Measurements from ENCODE around the gene INSYN2B. TPM values are rescaled to one million over a fixed set of nuclear protein-coding genes. Genes with fewer than 3 reads are reported as not detected.
"Not testable (repeated sequence)": the region's sequence is repeated elsewhere in the genome, so short reads cannot be mapped to it uniquely, and the experiment has no call there.

Gene INSYN2B
- total and polyA plus RNA-seq, 11 donors = 0.12 to 0.59 (median 0.17) TPM; not detected in 6

- no peak for DNase-seq
- Histone ChIP-seq H3K4me3 (no peak overlapping the region), H3K9me3 (no peaks in the 10 kb centered on the region), H3K27me3 (peaks cover 0 to 13% (median 0%) of the 10 kb centered on the region in 9 donors), H3K4me1 (no peaks in the 10 kb centered on the region), H3K27ac (no peak overlapping the region), H3K36me3 (no peaks in the 10 kb centered on the region)
- intact Hi-C loops (cut with DNase I) = no loop called here
- no peak for TF ChIP-seq POLR2A (IDR thresholded peaks at IDR 0.05)
- TF ChIP-seq, protein P1, sequence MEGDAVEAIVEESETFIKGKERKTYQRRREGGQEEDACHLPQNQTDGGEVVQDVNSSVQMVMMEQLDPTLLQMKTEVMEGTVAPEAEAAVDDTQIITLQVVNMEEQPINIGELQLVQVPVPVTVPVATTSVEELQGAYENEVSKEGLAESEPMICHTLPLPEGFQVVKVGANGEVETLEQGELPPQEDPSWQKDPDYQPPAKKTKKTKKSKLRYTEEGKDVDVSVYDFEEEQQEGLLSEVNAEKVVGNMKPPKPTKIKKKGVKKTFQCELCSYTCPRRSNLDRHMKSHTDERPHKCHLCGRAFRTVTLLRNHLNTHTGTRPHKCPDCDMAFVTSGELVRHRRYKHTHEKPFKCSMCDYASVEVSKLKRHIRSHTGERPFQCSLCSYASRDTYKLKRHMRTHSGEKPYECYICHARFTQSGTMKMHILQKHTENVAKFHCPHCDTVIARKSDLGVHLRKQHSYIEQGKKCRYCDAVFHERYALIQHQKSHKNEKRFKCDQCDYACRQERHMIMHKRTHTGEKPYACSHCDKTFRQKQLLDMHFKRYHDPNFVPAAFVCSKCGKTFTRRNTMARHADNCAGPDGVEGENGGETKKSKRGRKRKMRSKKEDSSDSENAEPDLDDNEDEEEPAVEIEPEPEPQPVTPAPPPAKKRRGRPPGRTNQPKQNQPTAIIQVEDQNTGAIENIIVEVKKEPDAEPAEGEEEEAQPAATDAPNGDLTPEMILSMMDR (IDR thresholded peaks at IDR 0.05) = no peak
- WGBS, 4 donors = 69 to 78% (median 74%) methylated on average over 3 of the region's 3 CpGs
- ATAC-seq = no peak
Observed at GRCh38 chr5:169958278-169958677, 22.0 kb downstream of the INSYN2B start.

DNA sequence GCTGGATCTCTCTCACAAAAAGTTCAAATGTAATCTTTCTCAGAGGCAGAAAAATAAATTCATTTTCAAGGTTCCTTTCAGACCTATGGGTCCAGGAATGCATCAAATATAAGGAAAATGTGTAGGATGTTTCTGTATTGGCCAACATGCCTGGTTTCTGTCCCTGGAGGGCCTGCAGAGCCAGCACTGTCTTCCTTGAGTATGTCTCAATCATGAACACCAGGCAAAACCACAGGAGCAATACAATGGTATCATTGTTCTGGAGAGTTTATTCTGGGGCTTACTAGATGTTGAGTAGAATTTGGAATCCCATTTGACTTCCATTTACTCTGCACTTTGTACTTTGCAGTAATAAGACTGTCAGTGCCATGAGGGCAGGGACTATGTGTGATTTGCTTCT is 23.5 kb downstream of the INSYN2B start:
- DNase-seq (no peak), ATAC-seq (no peak)

DNA sequence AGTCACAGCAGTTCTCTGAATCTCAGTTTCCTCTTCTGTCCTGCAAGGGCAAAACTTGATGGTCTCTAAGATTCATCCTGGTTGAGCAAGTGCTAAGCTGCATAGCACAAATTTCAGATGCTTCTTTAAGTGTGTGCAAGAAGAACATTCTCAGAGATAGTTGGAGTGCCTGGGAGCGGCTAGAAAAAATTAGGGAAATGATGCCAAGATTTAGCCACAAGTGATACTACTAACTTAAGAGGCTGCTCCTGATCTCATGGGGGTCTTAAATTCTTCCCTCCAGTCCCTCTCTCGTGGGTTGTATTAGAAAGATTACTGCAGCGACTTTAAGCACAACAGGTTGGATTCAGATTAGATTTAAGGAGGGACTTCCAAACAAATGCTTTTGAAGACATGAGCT is 24.2 kb downstream of the INSYN2B start:
- Histone ChIP-seq H3K27me3 (peaks cover 0 to 12% (median 0%) of the 10 kb centered on the region in 9 donors), H3K4me3 (no peak overlapping the region), H3K9me3 (no peaks in the 10 kb centered on the region), H3K36me3 (no peaks in the 10 kb centered on the region), H3K27ac (no peak overlapping the region), H3K4me1 (no peaks in the 10 kb centered on the region)
- TF ChIP-seq, protein P1 (IDR thresholded peaks at IDR 0.05) = no peak
- TF ChIP-seq POLR2A (IDR thresholded peaks at IDR 0.05) = no peak
- intact Hi-C loops (cut with DNase I) = no loop called here
- DNase-seq (no peak), ATAC-seq (no peak)
- 58 to 68% (median 61%) methylated on average over 3 of the region's 3 CpGs for WGBS, 4 donors

More for the DNA sequence above, 23.5 kb downstream of the INSYN2B start:
- Histone ChIP-seq H3K27ac (no peak overlapping the region), H3K36me3 (no peaks in the 10 kb centered on the region), H3K9me3 (no peaks in the 10 kb centered on the region), H3K4me1 (no peaks in the 10 kb centered on the region), H3K27me3 (peaks cover 0 to 13% (median 0%) of the 10 kb centered on the region in 9 donors), H3K4me3 (no peak overlapping the region)
- intact Hi-C loops (cut with DNase I) = no loop called here
- TF ChIP-seq POLR2A (IDR thresholded peaks at IDR 0.05) = no peak
- TF ChIP-seq, protein P1 (IDR thresholded peaks at IDR 0.05) = no peak

DNA sequence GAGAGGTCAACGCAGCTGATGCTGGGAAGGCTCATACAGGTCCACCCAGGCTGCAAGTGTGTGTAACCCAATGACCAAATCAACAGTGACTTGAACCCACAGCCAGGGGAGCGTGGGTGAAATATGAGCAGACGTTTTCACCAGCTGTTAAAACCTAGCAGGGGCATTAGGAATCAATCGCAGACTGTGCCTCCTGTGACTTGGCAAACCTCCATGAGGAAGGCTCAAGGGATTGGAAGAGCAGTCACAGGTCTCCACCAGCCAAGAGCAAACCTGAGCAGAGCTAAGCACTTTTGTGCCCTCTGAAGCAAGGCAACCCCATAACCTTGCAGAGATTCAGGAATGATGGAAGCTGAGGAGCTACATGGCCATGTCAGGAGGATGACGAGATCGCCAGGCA is 25.5 kb downstream of the INSYN2B start:
- intact Hi-C loops (cut with DNase I) = no loop called here
- no peaks in the 10 kb centered on the region for H3K9me3 ChIP-seq
- TF ChIP-seq, protein P1 (IDR thresholded peaks at IDR 0.05) = no peak
- DNase-seq (no peak), ATAC-seq (no peak)
- no peak overlapping the region for H3K4me3 ChIP-seq
- H3K4me1 ChIP-seq = no peaks in the 10 kb centered on the region
- peaks cover 0 to 14% (median 0%) of the 10 kb centered on the region in 9 donors for H3K27me3 ChIP-seq
- WGBS, 4 donors = 73 to 92% (median 82%) methylated on average over 6 of the region's 6 CpGs
- H3K36me3 ChIP-seq = no peaks in the 10 kb centered on the region
- H3K27ac ChIP-seq = no peak overlapping the region

DNA sequence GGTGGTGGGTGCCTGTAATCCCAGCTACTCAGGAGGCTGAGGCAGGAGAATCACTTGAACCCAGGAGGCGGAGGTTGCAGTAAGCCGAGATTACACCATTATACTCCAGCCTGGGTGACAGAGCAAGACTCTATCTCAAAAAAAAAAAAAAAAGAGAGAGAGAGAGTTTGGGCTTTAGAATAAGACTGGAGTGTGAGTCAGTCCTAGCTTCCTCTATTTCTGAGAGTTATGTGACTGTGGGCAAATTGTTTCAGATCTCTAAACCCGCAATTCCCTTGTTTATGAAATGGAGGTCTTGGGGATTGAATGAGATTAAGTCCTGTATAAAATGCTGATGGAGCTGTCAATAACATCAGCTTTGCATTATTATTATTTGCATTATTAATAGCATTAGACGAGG is 27.1 kb downstream of the INSYN2B start:
- H3K4me1 ChIP-seq; DNase-seq; H3K9me3 ChIP-seq; H3K36me3 ChIP-seq; H3K4me3 ChIP-seq; H3K27ac ChIP-seq; intact Hi-C loops (cut with DNase I); ATAC-seq: not testable (repeated sequence)
- peaks cover 0 to 14% (median 0%) of the 10 kb centered on the region in 9 donors for H3K27me3 ChIP-seq
- WGBS, 4 donors = 77 to 85% (median 82%) methylated on average over 4 of the region's 4 CpGs

Measured in heart left ventricle (tissue), 16 donors.